ENCODE measurements around the gene MAP1A.

The MAP1A gene

DNA sequence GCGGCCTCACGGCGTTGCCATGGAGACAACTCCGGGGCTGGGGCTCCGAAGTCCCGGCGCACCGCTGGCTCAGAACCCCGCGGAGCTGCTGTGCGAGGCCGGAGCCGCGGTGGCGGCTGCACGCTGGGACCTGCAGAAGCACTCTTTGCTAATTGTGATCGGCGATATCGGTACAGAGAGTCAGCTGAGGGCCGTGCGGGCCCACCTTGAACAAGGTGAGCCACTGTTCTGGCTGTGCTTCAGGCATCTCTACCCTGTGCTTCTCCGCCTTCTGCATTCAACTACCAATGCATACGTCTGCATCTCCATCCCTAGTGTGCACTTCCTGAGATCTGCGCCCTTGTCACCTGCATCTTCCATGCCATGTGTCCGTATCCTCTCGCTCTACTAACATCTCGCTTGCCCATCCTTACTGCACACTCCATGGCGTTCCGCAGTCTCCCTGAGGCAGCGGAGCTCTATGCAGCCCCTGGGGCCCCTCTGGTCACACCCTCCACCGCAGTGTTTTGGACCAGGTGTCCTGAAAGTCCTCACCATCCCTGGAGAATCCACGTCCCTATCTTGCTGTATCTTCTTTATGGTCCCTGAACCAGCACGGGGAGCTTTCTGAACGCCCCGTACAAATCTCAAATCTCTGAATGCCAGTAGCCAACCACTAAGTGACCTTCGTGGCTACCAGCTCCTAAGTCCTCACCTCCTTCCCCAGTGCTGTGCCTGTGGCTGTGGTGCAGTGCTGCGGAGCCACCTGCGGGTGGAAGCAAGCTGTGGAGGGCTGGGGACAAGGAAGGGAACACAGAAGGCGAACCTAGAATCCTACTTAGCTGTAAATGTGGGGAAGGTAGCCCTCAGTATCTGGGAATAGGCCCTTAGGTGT, 6.2 kb upstream of the MAP1A start:
- peak; percentile 35 for DNase-seq

DNA sequence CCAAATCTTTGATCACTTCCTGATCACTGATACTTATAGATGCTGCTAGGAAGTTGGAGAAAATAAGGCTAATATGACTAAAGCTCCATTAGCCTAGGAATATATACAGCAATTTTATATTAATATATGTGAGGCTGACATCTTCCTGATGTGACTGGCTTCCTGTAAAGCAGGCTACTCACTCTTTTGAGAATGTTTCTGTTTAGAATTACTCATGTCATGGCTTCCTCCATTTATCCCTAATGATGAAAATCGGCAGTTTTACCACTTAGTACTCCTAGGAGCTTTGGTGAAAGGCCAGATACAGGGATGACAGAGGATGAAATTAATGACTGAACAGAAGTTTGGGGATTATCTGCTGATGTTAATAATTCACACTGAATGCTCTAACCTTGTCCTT, 3.9 kb upstream of the MAP1A start:
- DNase-seq, result no peak

DNA sequence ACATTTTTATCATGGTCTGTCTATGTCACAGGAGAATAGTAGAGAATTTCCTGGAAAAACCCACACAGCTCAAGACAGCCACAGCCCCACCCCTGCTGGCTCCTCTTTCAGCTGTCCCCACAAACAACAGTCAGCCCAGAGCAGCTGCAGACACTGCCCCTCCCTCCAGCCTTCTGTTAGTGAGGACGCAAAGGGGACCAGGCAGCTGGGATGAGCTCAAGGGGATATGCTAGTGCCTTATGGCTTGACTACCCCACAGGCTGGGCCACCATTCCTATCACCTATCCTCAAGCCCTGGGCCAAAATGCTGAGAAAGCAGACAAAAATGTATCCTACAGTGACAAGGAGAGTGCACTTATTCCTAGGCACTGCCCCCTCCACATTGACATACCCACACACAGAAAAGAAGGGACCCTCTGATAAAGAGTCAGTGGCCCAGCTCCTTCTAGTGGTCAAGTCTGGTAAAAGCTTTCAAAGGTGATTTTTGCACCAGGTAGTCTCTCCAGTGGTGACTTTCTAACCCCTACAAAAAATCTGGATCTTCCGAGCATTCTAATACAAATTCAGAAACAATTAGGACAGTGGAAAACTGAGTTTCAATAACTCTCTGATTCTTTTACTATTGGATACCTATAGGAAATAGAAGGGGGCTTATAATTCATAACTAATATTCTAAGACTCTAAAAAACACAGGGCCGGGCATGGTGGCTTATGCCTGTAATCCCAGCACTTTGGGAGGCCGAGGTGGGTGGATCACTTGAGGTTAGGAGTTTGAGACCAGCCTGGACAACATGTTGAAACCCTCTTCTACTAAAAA, 3.0 kb upstream of the MAP1A start:
- DNase-seq, result no peak

DNA sequence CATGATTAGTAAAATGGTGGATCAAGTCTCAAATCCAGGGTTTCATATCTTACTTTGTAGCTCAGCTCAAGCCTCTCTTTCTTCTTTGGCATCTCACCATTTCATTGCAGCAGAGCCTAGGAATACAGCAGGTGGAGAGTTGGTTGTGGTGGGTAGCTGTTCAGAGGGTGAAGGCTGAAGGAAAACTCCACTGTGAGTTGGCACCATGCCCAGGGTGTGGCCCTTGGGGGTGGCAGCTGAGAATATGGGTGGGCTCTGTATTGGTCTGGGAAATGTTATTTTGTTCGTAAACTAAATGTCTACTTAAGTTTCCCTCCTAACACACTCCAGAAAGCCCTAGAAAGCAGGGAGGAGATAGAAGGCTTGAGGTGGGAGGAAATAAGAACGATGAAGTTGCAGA, 1.7 kb upstream of the MAP1A start:
- DNase-seq, result no peak

DNA sequence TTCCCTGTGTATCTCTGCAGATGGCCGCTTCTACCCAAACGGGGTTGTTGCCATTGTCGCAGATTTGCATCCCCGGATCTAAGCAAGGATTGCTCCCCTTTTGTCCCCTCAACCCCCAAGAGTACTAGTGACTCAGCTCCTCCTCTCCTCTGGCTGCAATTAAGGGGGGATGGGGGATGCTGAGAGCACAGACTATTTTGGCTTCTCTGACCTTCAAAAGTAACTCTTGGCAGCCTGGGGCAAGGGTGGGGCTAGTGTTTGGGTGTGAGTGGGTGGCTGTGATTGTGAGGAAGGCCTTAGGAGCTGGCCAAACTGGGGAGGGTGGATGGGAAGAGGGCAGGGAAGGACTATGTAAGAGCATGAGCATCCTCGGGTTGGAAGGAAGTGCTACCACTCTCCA, 1.2 kb upstream of the MAP1A start:
- DNase-seq, result no peak

DNA sequence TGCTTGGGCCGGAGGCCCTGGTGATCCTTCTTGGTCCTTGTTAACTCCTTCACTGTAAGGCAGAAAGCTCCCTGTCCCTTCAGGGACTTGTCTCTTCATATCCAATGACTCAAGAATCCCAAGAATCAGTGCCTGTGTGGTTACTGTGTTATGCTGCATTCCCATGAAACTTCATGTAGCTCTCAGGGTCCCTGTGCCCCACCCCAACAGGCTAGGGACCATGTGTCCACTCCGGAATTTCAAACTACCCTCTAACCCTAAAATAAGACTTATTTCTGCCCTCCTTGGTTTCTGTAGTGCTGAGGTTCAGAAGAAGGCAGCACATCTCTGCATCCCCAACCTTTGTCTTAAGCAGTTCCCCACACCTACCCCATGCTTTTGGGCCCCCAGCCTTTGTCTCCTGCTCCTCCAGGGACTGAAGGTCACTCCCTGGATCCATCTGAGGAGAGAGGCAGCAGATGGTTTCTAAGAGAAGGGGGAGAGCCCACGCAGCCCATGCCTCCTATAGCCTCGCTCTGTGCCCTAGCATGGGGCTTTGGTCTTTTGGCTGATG, 531 bp upstream of the MAP1A start:
- DNase-seq, result no peak

DNA sequence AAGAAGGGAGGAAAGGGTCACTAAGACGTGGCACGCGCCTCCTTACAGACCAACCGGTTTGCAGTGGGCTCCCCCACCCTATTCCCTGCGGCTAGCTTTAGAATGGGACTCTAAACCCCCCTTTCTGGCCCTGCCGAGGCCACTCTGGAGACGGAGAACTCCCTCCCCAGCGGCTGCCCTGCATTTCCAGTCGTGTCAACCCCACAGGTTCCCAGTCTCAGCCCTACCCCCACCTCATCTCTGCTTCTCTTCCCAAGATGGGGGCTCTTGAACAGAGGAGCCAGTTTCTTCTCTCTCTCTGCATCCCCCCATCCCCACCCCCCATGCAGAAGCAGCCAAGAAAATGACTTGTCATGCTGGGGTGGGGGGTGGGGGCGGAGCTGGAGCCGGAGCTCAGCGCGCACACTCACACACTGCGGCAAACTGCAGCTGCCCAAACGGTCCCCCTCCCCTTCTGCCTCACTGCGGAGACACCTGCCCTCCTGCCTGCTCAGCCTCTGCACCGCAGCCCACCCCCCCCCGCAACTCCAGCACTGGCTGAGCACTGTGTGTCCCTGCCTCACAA, 871 bp downstream of the MAP1A start:
- no peak for DNase-seq

DNA sequence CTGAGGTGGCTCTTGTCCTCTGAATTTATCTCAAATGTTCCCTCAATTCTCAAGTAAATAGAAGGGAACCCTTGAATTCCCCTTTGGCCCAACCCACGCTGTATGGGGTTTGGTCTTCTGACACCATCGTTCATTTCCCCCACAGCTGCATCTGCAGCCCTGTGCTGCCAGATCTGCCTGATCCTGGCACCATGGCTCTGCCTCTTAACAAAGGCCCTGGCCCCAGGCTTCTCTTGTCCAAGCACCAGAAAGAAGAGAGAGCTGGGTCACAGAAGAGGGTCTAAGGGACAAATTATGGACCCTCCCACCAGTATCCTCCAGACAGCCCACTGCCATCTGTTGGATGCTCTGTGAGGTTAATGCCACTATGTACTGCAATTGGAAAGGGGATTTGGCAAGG, 1.8 kb downstream of the MAP1A start:
- no peak for DNase-seq

DNA sequence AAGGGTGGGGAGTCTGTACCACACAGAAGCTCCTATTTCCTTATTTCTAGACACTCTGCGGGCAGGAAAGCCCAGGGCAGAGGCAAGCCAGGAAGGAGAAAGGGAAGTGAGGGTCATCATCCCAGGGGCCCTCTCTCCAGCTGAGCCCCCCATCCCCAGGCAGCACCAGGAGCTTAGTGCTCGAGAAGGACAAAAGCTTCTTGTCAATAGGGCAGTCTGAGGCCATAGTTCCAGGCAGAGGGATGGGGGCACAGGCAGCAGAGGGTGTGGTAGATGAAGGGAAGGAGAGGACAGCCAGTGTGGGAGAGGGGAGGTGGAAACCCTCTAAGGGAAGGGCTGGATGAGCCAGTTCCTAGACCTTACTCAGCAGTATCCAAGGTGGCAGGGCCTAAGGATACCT, 2.7 kb downstream of the MAP1A start:
- no peak for DNase-seq

DNA sequence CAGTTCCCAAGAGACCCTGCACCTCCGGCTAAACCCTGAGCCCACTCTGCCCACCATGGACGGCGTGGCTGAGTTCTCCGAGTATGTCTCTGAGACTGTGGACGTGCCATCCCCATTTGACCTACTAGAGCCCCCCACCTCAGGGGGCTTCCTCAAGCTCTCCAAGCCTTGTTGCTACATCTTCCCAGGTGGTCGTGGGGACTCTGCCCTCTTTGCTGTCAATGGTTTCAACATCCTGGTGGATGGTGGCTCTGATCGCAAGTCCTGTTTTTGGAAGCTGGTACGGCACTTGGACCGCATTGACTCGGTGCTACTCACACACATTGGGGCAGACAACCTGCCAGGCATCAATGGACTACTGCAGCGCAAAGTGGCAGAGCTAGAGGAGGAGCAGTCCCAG, 4.0 kb downstream of the MAP1A start:
- DNase-seq, result no peak

DNA sequence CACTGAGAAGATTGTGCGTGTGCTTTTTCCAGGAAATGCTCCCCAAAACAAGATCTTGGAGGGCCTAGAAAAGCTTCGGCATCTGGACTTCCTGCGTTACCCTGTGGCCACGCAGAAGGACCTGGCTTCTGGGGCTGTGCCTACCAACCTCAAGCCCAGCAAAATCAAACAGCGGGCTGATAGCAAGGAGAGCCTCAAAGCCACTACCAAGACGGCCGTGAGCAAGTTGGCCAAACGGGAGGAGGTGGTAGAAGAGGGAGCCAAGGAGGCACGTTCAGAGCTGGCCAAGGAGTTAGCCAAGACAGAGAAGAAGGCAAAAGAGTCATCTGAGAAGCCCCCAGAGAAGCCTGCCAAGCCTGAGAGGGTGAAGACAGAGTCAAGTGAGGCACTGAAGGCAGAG, 4.8 kb downstream of the MAP1A start:
- DNase-seq, result no peak

DNA sequence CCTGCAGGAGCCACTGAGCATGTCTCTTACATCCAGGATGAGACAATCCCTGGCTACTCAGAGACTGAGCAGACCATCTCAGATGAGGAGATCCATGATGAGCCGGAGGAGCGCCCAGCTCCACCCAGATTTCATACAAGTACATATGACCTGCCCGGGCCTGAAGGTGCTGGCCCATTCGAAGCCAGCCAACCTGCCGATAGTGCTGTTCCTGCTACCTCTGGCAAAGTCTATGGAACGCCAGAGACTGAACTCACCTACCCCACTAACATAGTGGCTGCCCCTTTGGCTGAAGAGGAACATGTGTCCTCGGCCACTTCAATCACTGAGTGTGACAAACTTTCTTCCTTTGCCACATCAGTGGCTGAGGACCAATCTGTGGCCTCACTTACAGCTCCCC, 6.2 kb downstream of the MAP1A start:
- DNase-seq, result no peak

DNA sequence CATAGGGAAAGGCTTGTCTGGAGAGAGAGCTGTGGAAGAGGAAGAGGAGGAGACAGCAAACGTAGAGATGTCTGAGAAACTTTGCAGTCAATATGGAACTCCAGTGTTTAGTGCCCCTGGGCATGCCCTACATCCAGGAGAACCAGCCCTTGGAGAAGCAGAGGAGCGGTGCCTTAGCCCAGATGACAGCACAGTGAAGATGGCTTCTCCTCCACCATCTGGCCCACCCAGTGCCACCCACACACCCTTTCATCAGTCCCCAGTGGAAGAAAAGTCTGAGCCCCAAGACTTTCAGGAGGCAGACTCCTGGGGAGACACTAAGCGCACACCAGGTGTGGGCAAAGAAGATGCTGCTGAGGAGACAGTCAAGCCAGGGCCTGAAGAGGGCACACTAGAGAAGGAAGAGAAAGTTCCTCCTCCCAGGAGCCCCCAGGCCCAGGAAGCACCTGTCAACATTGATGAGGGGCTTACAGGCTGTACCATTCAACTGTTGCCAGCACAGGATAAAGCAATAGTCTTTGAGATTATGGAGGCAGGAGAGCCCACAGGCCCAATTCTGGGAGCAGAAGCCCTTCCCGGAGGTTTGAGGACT, 6.9 kb downstream of the MAP1A start:
- no peak for DNase-seq

DNA sequence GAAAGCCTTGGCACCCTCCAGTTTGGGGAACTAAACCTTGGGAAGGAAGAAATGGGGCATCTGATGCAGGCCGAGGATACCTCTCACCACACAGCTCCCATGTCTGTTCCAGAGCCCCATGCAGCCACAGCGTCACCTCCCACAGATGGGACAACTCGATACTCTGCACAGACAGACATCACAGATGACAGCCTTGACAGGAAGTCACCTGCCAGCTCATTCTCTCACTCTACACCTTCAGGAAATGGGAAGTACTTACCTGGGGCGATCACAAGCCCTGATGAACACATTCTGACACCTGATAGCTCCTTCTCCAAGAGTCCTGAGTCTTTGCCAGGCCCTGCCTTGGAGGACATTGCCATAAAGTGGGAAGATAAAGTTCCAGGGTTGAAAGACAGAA, 7.7 kb downstream of the MAP1A start:
- DNase-seq, result no peak

DNA sequence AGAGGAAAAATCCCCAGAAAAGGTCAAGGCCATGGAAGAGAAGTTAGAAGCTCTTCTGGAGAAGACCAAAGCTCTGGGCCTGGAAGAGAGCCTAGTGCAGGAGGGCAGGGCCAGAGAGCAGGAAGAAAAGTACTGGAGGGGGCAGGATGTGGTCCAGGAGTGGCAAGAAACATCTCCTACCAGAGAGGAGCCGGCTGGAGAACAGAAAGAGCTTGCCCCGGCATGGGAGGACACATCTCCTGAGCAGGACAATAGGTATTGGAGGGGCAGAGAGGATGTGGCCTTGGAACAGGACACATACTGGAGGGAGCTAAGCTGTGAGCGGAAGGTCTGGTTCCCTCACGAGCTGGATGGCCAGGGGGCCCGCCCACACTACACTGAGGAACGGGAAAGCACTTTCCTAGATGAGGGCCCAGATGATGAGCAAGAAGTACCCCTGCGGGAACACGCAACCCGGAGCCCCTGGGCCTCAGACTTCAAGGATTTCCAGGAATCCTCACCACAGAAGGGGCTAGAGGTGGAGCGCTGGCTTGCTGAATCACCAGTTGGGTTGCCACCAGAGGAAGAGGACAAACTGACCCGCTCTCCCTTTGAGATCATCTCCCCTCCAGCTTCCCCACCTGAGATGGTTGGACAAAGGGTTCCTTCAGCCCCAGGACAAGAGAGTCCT, 9.0 kb downstream of the MAP1A start:
- DNase-seq, result no peak

DNA sequence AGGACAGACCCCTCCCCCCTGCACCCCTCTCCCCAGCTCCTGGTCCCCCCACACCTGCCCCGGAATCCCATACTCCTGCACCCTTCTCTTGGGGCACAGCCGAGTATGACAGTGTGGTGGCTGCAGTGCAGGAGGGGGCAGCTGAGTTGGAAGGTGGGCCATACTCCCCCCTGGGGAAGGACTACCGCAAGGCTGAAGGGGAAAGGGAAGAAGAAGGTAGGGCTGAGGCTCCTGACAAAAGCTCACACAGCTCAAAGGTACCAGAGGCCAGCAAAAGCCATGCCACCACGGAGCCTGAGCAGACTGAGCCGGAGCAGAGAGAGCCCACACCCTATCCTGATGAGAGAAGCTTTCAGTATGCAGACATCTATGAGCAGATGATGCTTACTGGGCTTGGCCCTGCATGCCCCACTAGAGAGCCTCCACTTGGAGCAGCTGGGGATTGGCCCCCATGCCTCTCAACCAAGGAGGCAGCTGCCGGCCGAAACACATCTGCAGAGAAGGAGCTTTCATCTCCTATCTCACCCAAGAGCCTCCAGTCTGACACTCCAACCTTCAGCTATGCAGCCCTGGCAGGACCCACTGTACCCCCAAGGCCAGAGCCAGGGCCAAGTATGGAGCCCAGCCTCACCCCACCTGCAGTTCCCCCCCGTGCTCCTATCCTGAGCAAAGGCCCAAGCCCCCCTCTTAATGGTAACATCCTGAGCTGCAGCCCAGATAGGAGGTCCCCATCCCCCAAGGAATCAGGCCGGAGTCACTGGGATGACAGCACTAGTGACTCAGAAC, 9.8 kb downstream of the MAP1A start:
- DNase-seq, result no peak

DNA sequence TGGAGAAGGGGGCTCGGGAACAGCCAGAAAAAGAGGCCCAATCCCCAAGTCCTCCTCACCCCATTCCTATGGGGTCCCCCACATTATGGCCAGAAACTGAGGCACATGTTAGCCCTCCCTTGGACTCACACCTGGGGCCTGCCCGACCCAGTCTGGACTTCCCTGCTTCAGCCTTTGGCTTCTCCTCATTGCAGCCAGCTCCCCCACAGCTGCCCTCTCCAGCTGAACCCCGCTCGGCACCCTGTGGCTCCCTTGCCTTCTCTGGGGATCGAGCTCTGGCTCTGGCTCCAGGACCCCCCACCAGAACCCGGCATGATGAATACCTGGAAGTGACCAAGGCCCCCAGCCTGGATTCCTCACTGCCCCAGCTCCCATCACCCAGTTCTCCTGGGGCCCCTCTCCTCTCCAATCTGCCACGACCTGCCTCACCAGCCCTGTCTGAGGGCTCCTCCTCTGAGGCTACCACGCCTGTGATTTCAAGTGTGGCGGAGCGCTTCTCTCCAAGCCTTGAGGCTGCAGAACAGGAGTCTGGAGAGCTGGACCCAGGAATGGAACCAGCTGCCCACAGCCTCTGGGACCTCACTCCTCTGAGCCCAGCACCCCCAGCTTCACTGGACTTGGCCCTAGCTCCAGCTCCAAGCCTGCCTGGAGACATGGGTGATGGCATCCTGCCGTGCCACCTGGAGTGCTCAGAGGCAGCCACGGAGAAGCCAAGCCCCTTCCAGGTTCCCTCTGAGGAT, 10.6 kb downstream of the MAP1A start:
- no peak for DNase-seq

DNA sequence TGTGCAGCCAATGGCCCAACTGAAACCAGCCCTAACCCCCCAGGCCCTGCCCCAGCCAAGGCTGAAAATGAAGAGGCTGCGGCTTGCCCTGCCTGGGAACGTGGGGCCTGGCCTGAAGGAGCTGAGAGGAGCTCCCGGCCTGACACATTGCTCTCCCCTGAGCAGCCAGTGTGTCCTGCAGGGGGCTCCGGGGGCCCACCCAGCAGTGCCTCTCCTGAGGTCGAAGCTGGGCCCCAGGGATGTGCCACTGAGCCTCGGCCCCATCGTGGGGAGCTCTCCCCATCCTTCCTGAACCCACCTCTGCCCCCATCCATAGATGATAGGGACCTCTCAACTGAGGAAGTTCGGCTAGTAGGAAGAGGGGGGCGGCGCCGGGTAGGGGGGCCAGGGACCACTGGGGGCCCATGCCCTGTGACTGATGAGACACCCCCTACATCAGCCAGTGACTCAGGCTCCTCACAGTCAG, 11.2 kb downstream of the MAP1A start:
- no peak for DNase-seq

DNA sequence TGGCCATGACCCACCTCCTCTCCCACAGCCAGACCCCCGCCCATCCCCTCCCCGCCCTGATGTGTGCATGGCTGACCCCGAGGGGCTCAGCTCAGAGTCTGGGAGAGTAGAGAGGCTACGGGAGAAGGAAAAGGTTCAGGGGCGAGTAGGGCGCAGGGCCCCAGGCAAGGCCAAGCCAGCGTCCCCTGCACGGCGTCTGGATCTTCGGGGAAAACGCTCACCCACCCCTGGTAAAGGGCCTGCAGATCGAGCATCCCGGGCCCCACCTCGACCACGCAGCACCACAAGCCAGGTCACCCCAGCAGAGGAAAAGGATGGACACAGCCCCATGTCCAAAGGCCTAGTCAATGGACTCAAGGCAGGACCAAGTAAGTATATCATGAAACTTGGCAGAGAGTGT, 11.7 kb downstream of the MAP1A start:
- DNase-seq, result no peak

DNA sequence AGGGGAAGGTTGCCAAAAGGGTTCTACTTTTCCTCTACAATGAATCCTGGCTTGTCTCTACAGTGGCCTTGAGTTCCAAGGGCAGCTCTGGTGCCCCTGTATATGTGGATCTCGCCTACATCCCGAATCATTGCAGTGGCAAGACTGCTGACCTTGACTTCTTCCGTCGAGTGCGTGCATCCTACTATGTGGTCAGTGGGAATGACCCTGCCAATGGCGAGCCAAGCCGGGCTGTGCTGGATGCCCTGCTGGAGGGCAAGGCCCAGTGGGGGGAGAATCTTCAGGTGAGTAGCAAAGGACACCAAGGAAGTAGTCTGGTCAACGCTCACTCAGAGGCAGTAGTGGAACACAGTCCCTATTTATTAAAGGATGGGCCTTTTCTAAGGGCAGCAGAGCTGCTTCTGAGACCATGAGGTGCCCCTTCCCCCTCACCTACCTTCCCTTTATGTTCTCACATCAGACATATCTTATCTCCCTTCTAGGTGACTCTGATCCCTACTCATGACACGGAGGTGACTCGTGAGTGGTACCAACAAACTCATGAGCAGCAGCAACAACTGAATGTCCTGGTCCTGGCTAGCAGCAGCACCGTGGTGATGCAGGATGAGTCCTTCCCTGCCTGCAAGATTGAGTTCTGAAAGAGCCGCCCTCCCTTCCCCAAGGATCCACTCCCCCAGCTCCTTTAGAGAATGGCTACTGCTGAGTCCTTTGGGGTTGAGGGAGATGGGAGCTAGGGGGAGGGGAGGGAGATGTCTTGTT, 12.4 kb downstream of the MAP1A start:
- no peak for DNase-seq
